GM23248 (cell line): ENCODE measurements around the gene NDUFAF2. TPM values are rescaled to one million over a fixed set of nuclear protein-coding genes. Genes with fewer than 3 reads are reported as not detected.

Experiments used
- DNase-seq: peaks from one replicate; pipeline ENCODE4 v3.0.0-alpha.2; 2015
- H2AFZ ChIP-seq: fragments of 200-600 bp; sonication (generic); 2 replicates; pipeline ENCODE4 v1.6.1; 2016; ENCODE audit warnings: antibody characterized with exemption
- H3F3A ChIP-seq: fragments of 200-600 bp; sonication (generic); 2 replicates; pipeline ENCODE4 v1.6.1; 2016; ENCODE audit warnings: mild to moderate bottlenecking, antibody characterized with exemption, mixed run types; ENCODE audit not compliant: insufficient read depth
- H3K27ac ChIP-seq: fragments of 200-600 bp; sonication (generic); 2 replicates; pipeline ENCODE4 v1.5.1; 2016; ENCODE audit warnings: mild to moderate bottlenecking
- H3K27me3 ChIP-seq: fragments of 200-600 bp; sonication (generic); replicated peaks from 2 replicates; pipeline ENCODE4 v1.6.1; 2016; ENCODE audit warnings: mild to moderate bottlenecking; ENCODE audit not compliant: insufficient read depth
- H3K36me3 ChIP-seq: fragments of 200-600 bp; sonication (generic); 2 replicates; pipeline ENCODE4 v1.6.1; 2016; ENCODE audit warnings: low read depth, mild to moderate bottlenecking
- H3K4me1 ChIP-seq: fragments of 200-600 bp; sonication (generic); 2 replicates; pipeline ENCODE4 v1.6.1; 2016; ENCODE audit warnings: mild to moderate bottlenecking; ENCODE audit not compliant: insufficient read depth
- H3K4me2 ChIP-seq: fragments of 200-600 bp; sonication (generic); one replicate; pipeline ENCODE4 v1.6.1; 2016; ENCODE audit warnings: mild to moderate bottlenecking; ENCODE audit not compliant: unreplicated experiment
- H3K4me3 ChIP-seq: fragments of 200-600 bp; sonication (generic); 2 replicates; pipeline ENCODE4 v1.5.1; 2016; ENCODE audit warnings: mild to moderate bottlenecking
- H3K79me2 ChIP-seq: fragments of 200-600 bp; sonication (generic); 2 replicates; pipeline ENCODE4 v1.6.1; 2016; ENCODE audit warnings: mild to moderate bottlenecking; ENCODE audit not compliant: insufficient read depth
- H3K9ac ChIP-seq: fragments of 200-600 bp; sonication (generic); 2 replicates; pipeline ENCODE4 v1.6.1; 2016; ENCODE audit warnings: mild to moderate bottlenecking
- H3K9me2 ChIP-seq: fragments of 200-600 bp; sonication (generic); 2 replicates; pipeline ENCODE4 v1.6.1; 2016; ENCODE audit warnings: mixed run types, mild to moderate bottlenecking, moderate library complexity; ENCODE audit not compliant: insufficient read depth
- H3K9me3 ChIP-seq: fragments of 200-600 bp; sonication (generic); one replicate; pipeline ENCODE4 v1.6.1; 2017; ENCODE audit warnings: low read depth
- H4K20me1 ChIP-seq: fragments of 200-600 bp; sonication (generic); 2 replicates; pipeline ENCODE4 v1.6.0; 2016; ENCODE audit not compliant: insufficient read depth
- EZH2 ChIP-seq: fragments of 200-600 bp; sonication (generic); IDR thresholded peaks from 2 replicates; pipeline ENCODE4 v1.6.1; 2018; ENCODE audit warnings: antibody characterized with exemption, mild to moderate bottlenecking; ENCODE audit not compliant: insufficient read depth, poor library complexity, severe bottlenecking
- EZH2phosphoT487 ChIP-seq: fragments of 200-600 bp; sonication (generic); IDR thresholded peaks from 2 replicates; pipeline ENCODE4 v1.6.1; 2018; ENCODE audit warnings: antibody characterized with exemption, moderate library complexity, mild to moderate bottlenecking, low read depth; ENCODE audit not compliant: insufficient read depth
- WGBS, 2 experiments: methylation state at CpG; one replicate each; pipeline ENCODE4 v1.1.6; 2015 to 2017; ENCODE audit warnings: low lambda C conversion rate in 2 of 2, low coverage in 1 of 2; ENCODE audit errors: missing lambda C conversion rate in 2 of 2; 5-methylcytosine and 5-hydroxymethylcytosine counted together
- in situ Hi-C: fragments of 300-500 bp; cut with MboI; formaldehyde crosslinking; loops from 2 replicates; pipeline ENCODE4 v1.15.0; 2020
- polyA plus RNA-seq: library from polyadenylated mRNA; unstranded; fragments of >200 nt; fragmentation: Nextera tagmentation; extraction: Ambion mirVana; gene quantifications from 2 replicates; pipeline ENCODE4 v1.2.1, GENCODE V29; 2016
- total RNA-seq: library from RNA; depleted of rRNA; stranded (reverse); fragments of >200 nt; shearing (Covaris generic); gene quantifications from 2 replicates; pipeline ENCODE4 v1.2.3, GENCODE V29; 2014

Gene NDUFAF2
- total and polyA plus RNA-seq, 2 experiments from 2014 or later: 28.9 to 67.0 TPM

- Histone ChIP-seq H2AFZ (no peak overlapping the region), H3K27ac (peak overlapping the region; percentile 62), H3K4me2 (peak overlapping the region; percentile 24), H3K9me2 (no peaks in the 10 kb centered on the region), H3K9me3 (no peaks in the 10 kb centered on the region), H3K27me3 (no peaks in the 10 kb centered on the region), H4K20me1 (no peaks in the 10 kb centered on the region), H3K79me2 (peaks cover 67% of the 10 kb centered on the region), H3K4me3 (no peak overlapping the region), H3F3A (peaks cover 4% of the 10 kb centered on the region), H3K36me3 (no peaks in the 10 kb centered on the region), H3K4me1 (peaks cover 34% of the 10 kb centered on the region), H3K9ac (peak overlapping the region; percentile 9)
- in situ Hi-C loops: no loop called here
- TF ChIP-seq EZH2: no peak
- TF ChIP-seq EZH2phosphoT487: no peak
- DNase-seq: peak; percentile 58
- 70 to 85% methylated on average over 1 of the region's 1 CpG for WGBS, 2 experiments
Observed at GRCh38 chr5:61023131-61023530, 78.1 kb downstream of the NDUFAF2 start.

DNA sequence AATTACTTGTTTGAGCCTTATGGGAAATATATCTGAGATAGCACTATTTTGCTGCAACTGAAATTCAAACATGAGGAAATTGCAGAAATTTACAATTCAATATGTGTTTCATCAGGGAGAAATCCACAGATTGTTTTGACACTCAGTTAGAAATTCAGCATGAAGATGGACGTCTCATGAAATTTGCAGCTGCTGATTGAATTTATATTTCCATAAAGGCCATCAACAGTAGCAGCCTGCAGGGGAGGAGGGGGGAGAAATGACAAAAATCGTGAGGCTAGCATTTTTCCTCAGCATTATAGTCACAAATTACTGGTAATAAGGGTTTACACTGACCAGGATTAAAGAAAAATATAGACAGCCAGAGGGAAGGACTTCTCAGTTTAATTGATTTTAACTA, 81.0 kb downstream of the NDUFAF2 start:
- no peaks in the 10 kb centered on the region for H3K9me2 ChIP-seq
- in situ Hi-C loops: no loop called here
- H3F3A ChIP-seq: peaks cover 4% of the 10 kb centered on the region
- peaks cover 55% of the 10 kb centered on the region for H3K79me2 ChIP-seq
- no peak overlapping the region for H3K4me3 ChIP-seq
- H2AFZ ChIP-seq: no peak overlapping the region
- 46 to 51% methylated on average over 2 of the region's 2 CpGs for WGBS, 2 experiments
- no peaks in the 10 kb centered on the region for H3K36me3 ChIP-seq
- no peaks in the 10 kb centered on the region for H3K9me3 ChIP-seq
- no peaks in the 10 kb centered on the region for H3K27me3 ChIP-seq
- TF ChIP-seq EZH2phosphoT487 (no peak), EZH2 (no peak)
- peaks cover 36% of the 10 kb centered on the region for H3K4me1 ChIP-seq
- H4K20me1 ChIP-seq: no peaks in the 10 kb centered on the region
- H3K27ac ChIP-seq: no peak overlapping the region
- DNase-seq: no peak
- H3K9ac ChIP-seq: no peak overlapping the region
- no peak overlapping the region for H3K4me2 ChIP-seq

- TF ChIP-seq EZH2: no peak
- no peak for TF ChIP-seq EZH2phosphoT487
- no peaks in the 10 kb centered on the region for H3K27me3 ChIP-seq
- DNase-seq: no peak
- in situ Hi-C loops: no loop called here
- H3K27ac ChIP-seq: no peak overlapping the region
- no peaks in the 10 kb centered on the region for H4K20me1 ChIP-seq
- peaks cover 19% of the 10 kb centered on the region for H3K4me1 ChIP-seq
- peaks cover 57% of the 10 kb centered on the region for H3K79me2 ChIP-seq
- H3K9me2 ChIP-seq: no peaks in the 10 kb centered on the region
- H3K4me2 ChIP-seq: no peak overlapping the region
- no peak overlapping the region for H2AFZ ChIP-seq
- H3K36me3 ChIP-seq: no peaks in the 10 kb centered on the region
- H3K9ac ChIP-seq: no peak overlapping the region
- H3K4me3 ChIP-seq: no peak overlapping the region
- H3F3A ChIP-seq: no peaks in the 10 kb centered on the region; the same call in 1 of the 2 replicates
- H3K9me3 ChIP-seq: no peaks in the 10 kb centered on the region
- WGBS, 2 experiments: 86 to 93% methylated on average over 1 of the region's 1 CpG
Observed at GRCh38 chr5:61028382-61028781, 83.4 kb downstream of the NDUFAF2 start.

DNA sequence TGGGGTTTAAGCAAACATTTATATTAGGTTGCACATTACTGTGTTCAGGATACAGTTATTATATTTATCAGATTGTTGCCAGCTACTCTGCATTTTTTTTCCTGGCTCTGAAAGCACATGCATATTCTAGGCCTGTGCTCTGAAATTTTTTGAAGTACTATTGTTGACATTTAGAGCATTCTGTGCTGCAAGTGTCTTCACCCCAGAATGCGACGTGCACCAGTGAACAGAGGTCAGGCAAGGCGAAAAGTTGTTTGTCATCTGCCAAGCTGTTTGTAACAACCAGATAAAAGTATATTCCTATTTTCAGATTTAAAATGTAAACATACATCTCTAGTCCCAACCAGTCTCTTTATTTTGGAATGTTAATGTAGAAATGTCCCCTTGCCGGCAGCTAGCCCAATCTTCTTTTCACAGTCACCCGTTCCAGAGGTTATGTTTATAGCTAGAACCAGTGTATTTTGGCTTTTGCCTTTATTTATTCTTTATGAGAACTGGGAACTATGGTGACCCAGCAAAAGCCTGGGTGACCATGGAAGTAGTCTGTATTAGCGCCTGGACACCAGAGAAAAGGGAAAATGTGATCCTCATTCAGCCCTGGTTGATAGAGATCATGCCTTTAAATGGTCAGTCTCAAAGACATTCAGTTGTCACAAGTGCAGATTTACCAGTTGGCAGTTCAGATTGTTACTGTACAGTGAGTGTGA, 84.6 kb downstream of the NDUFAF2 start:
- Histone ChIP-seq H3K27me3 (no peaks in the 10 kb centered on the region), H3K9me2 (no peaks in the 10 kb centered on the region), H3K36me3 (no peaks in the 10 kb centered on the region), H3K4me3 (no peak overlapping the region), H2AFZ (0 out of 2 replicates have a peak overlapping the region, but pooled peaks have one; percentile 18), H3F3A (no peaks in the 10 kb centered on the region), H3K4me2 (peak overlapping the region; percentile 25), H3K27ac (0 out of 2 replicates have a peak overlapping the region, but pooled peaks have one; percentile 24), H3K4me1 (peaks cover 13% of the 10 kb centered on the region), H3K9ac (no peak overlapping the region), H3K9me3 (no peaks in the 10 kb centered on the region), H3K79me2 (peaks cover 57% of the 10 kb centered on the region), H4K20me1 (no peaks in the 10 kb centered on the region)
- in situ Hi-C loops: no loop called here
- TF ChIP-seq EZH2phosphoT487 (no peak), EZH2 (no peak)
- 76 to 86% methylated on average over 6 of the region's 6 CpGs for whole genome bisulfite sequencing, 2 experiments
- DNase-seq: no peak
